Fibroblast of villous mesenchyme (primary cell): ENCODE results near the gene TDRD6. TPM values are rescaled to one million over a fixed set of nuclear protein-coding genes. Genes with fewer than 3 reads are reported as not detected.

Source experiments
- DNase-seq: peaks from one replicate; pipeline ENCODE4 v3.0.0-alpha.2; 2010; ENCODE audit warnings: low read depth
- H3K4me3 ChIP-seq: 2 replicates; pipeline ENCODE4 v1.5.1; 2011; ENCODE audit warnings: low read depth, mild to moderate bottlenecking, low read length
- total RNA-seq: library from RNA; depleted of rRNA; stranded (reverse); fragments of >200 nt; gene quantifications from 2 replicates; pipeline ENCODE4 v1.2.3, GENCODE V29; 2012
- TF ChIP-seq, protein P1 (sequence below): IDR thresholded peaks from 2 replicates; pipeline ENCODE4 v1.5.1; 2012; ENCODE audit warnings: low read depth, mild to moderate bottlenecking, low read length; ENCODE audit not compliant: insufficient read depth

Gene TDRD6
- total RNA-seq, 1 donor = under 0.01 TPM

DNA sequence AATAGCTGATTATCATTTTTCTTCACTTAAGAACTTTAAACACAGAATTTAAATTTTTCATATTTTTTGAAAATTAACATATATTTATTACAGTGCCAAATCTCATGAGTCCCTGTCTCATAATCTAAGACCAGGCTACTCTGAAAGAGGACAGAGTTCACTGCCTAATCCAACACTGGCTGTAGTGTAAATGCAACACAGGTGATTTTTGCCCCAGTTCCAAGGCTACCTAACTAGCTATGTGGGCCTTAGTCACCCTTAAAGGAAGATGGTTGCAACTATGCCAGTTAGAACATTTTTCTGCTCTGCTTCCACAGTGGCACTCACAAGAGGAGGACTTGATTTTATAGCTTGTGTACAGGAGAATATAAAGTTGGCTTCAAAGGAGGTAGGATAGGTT lies 30.0 kb upstream of the TDRD6 start:
- H3K4me3 ChIP-seq = no peak overlapping the region
- no peak for DNase-seq
- TF ChIP-seq, protein P1, sequence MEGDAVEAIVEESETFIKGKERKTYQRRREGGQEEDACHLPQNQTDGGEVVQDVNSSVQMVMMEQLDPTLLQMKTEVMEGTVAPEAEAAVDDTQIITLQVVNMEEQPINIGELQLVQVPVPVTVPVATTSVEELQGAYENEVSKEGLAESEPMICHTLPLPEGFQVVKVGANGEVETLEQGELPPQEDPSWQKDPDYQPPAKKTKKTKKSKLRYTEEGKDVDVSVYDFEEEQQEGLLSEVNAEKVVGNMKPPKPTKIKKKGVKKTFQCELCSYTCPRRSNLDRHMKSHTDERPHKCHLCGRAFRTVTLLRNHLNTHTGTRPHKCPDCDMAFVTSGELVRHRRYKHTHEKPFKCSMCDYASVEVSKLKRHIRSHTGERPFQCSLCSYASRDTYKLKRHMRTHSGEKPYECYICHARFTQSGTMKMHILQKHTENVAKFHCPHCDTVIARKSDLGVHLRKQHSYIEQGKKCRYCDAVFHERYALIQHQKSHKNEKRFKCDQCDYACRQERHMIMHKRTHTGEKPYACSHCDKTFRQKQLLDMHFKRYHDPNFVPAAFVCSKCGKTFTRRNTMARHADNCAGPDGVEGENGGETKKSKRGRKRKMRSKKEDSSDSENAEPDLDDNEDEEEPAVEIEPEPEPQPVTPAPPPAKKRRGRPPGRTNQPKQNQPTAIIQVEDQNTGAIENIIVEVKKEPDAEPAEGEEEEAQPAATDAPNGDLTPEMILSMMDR = no peak

DNA sequence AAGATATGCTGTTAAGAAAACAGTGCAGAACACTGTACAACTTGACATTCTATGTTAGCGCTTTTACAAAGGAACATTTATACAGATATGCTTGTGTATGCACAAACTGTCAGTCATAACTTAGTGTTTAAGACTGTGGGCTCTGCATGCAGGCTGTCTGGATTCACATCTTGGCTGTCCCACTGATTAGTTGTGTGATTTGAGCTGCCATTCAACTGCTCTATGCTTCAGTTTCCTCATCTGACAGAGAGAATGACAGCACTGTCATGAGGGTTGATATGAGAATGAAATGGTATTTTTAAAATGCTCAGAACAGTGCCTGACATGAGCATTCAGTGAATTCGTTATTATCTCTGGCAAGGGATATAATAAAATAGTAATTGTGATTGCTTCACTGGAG lies 26.2 kb upstream of the TDRD6 start:
- no peak overlapping the region for H3K4me3 ChIP-seq
- TF ChIP-seq, protein P1 = no peak
- no peak for DNase-seq

DNA sequence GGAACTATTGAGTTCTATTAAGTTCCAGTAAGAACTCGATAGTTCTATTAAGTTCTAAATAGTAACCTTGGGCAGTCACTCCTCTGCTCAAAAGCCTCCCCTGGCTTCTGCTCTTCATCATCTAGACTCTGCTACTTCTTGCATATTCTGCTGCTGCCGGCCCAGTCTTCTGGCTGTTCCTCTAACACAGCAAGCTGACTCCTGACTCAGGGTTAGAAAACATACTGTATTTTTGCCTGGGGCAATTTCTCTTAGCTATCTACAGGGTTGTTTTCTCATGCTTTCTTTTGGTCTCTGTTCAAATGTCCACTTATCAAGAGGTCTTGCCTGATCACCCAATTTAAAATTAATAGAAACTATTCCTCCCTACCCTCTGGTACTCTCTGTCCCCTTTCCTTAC lies 20.3 kb upstream of the TDRD6 start:
- TF ChIP-seq, protein P1 = no peak
- no peak for DNase-seq
- no peak overlapping the region for H3K4me3 ChIP-seq

DNA sequence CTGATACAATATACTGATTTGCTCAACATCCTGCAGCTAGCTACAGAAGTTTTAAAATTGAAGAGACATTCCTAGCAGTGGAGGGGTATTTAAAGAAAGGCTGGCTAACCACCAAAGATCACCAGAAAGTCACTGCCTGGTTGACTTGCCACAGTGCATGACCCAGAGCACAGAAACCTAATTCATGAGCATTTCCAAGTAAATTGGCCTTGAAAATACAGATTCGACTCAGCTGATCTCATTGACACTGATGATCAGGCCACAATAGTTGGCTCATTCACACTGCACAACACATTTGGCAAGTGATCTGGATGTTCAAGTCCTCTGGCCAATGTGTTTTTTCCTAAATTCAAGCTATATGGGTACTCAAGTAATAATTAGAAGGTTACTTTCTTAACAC lies 13.3 kb upstream of the TDRD6 start:
- DNase-seq = no peak
- no peak overlapping the region for H3K4me3 ChIP-seq
- TF ChIP-seq, protein P1 = no peak

DNA sequence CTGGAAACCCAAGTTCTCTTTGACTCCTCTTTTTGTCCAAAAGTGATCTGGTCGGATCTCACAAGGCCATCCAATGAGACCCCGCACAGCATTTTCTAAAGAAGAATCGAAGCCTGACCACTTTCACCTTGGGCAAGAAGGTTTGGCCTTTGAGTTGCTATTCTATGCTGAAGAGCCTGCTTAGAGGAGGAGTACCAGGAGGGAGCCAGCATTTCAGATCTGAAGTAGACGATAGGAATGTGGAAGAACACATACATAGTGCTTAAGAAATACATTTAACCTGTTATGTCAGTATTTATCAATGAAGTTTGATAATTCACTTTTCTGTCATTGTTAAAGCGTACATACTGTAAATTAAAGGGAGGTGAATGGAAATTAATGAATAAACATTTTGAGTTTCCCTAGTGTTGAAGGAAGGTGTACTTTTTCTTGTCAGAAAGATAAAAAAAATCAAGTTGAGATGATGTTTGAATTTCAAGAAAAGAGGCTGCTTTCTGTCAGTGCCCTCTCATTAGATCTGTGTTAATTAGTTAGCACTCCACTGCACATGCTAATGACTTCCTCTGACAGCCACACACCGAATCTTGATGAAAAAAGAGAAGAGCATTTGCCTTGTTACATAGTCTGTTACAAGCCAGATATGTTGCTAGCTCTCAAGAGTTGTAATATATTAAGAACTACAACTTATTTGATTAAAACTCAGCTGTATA lies 10.9 kb upstream of the TDRD6 start:
- DNase-seq = no peak
- H3K4me3 ChIP-seq = no peak overlapping the region
- TF ChIP-seq, protein P1 = no peak

DNA sequence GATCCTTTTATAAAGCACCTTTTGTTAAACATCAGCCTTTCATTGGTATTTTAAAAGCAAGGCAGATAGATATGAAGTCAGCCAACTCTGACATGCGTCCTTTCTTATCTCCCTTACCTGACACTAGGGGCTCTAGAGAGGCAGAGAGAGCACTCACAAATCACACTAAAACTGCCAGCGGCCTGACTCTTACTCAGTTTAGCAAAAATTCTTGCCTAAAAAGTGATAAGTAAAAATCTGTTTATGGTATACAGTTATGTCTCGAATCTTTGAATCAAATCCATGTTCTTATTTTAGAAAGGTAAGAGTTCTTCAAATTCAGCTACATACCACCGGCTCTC lies 10.4 kb upstream of the TDRD6 start:
- no peak for DNase-seq
- TF ChIP-seq, protein P1 = peak; percentile 31
- H3K4me3 ChIP-seq = no peak overlapping the region

DNA sequence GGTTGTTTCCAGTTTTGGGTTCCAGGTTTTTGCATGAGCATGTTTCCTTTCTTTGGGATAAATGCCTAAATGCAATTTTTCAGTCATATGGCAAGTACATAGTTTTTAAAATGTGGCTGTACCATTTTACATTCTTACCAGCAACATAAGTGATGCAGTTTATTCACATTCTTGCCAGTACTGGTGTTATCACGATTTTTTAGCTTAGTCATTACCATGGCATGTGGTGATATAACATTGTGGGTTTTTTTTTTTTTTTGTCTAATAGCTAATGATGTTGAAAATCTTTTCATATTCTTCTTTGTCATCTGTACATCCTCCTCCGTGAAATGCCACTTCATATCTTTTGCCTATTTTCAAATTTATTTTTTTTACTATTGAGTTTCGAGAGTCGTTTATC lies 2.9 kb upstream of the TDRD6 start:
- H3K4me3 ChIP-seq = no peak overlapping the region
- DNase-seq = peak; percentile 4
- TF ChIP-seq, protein P1 = no peak
